ENCODE results near the gene PLXNA4. TPM values are rescaled to one million over a fixed set of nuclear protein-coding genes. Genes with fewer than 3 reads are reported as not detected.

PLXNA4 gene
- total RNA-seq, 4 donors from 2014 or later, result 4.8 to 19.7 (median 10.7) TPM

GRCh38 chr7:132406039-132406438, 170.2 kb downstream of the PLXNA4 start:
- Histone ChIP-seq H3K4me3 (no peak overlapping the region), H3K4me1 (peaks cover 0 to 45% (median 28%) of the 10 kb centered on the region in 3 donors), H3K9me3 (no peaks in the 10 kb centered on the region), H3K27ac (no peak overlapping the region), H3K27me3 (peaks cover 14% of the 10 kb centered on the region), H3K36me3 (no peaks in the 10 kb centered on the region)
- 78 to 84% methylated on average over 4 of the region's 4 CpGs for WGBS, 2 donors (ENCODE audit: low coverage in 1 of 2)
- TF ChIP-seq POLR2A (IDR thresholded peaks at IDR 0.05) (no peak), CTCF (IDR thresholded peaks at IDR 0.05) (no peak), EP300 (IDR thresholded peaks at IDR 0.05) (no peak), POLR2AphosphoS5 (IDR thresholded peaks at IDR 0.05) (no peak)
- no peak for ATAC-seq

- no peaks in the 10 kb centered on the region for H3K36me3 ChIP-seq
- TF ChIP-seq POLR2AphosphoS5 (IDR thresholded peaks at IDR 0.05) (no peak), EP300 (IDR thresholded peaks at IDR 0.05) (no peak), POLR2A (IDR thresholded peaks at IDR 0.05) (no peak), CTCF (IDR thresholded peaks at IDR 0.05) (no peak)
- no peak overlapping the region for H3K4me3 ChIP-seq
- no peaks in the 10 kb centered on the region for H3K9me3 ChIP-seq
- peaks cover 3% of the 10 kb centered on the region for H3K27me3 ChIP-seq
- peaks cover 0 to 47% (median 23%) of the 10 kb centered on the region in 3 donors for H3K4me1 ChIP-seq
- WGBS, 2 donors (ENCODE audit: low coverage in 1 of 2), result 79% methylated on average over 2 of the region's 3 CpGs; no CpG with 5 or more reads in 1 of the 2 donors
- H3K27ac ChIP-seq, result peak overlapping the region in 3 of 4 donors; percentile 78 to 83 (median 81)
- ATAC-seq, result no peak
These were observed 172.0 kb downstream of the PLXNA4 start for GRCh38 chr7:132404261-132404660.

- TF ChIP-seq POLR2A (IDR thresholded peaks at IDR 0.05) (no peak), EP300 (IDR thresholded peaks at IDR 0.05) (no peak), POLR2AphosphoS5 (IDR thresholded peaks at IDR 0.05) (no peak), CTCF (IDR thresholded peaks at IDR 0.05) (no peak)
- Histone ChIP-seq H3K36me3 (no peaks in the 10 kb centered on the region), H3K27ac (peak overlapping the region; percentile 54 to 83 (median 80)), H3K4me1 (peaks cover 0 to 54% (median 23%) of the 10 kb centered on the region in 3 donors), H3K9me3 (no peaks in the 10 kb centered on the region), H3K27me3 (no peaks in the 10 kb centered on the region), H3K4me3 (peak overlapping the region in 1 of 2 donors; percentile 2)
- ATAC-seq, result no peak
- 38 to 80% methylated on average over 2 to 3 of the region's 11 CpGs for WGBS, 2 donors (ENCODE audit: low coverage in 1 of 2)
These were observed 172.7 kb downstream of the PLXNA4 start for GRCh38 chr7:132403465-132404110.

GRCh38 chr7:132402751-132403245, 173.5 kb downstream of the PLXNA4 start:
- H3K9me3 ChIP-seq, result no peaks in the 10 kb centered on the region
- H3K36me3 ChIP-seq, result no peaks in the 10 kb centered on the region
- peaks cover 0 to 59% (median 23%) of the 10 kb centered on the region in 3 donors for H3K4me1 ChIP-seq
- peak; percentile 64 for ATAC-seq
- no peak overlapping the region for H3K4me3 ChIP-seq
- 38 to 75% methylated on average over 4 to 6 of the region's 8 CpGs for WGBS, 2 donors (ENCODE audit: low coverage in 1 of 2)
- TF ChIP-seq POLR2AphosphoS5 (IDR thresholded peaks at IDR 0.05) (peak; percentile 86), EP300 (IDR thresholded peaks at IDR 0.05) (no peak), POLR2A (IDR thresholded peaks at IDR 0.05) (no peak), CTCF (IDR thresholded peaks at IDR 0.05) (no peak)
- H3K27ac ChIP-seq, result peak overlapping the region; percentile 54 to 83 (median 80)
- no peaks in the 10 kb centered on the region for H3K27me3 ChIP-seq

- no peak overlapping the region for H3K4me3 ChIP-seq
- no peaks in the 10 kb centered on the region for H3K36me3 ChIP-seq
- H3K27ac ChIP-seq, result peak overlapping the region; percentile 26 to 83 (median 80)
- WGBS, 2 donors (ENCODE audit: low coverage in 1 of 2), result 39 to 84% methylated on average over 5 of the region's 5 CpGs
- ATAC-seq, result no peak
- H3K9me3 ChIP-seq, result no peaks in the 10 kb centered on the region
- TF ChIP-seq EP300 (IDR thresholded peaks at IDR 0.05), result no peak
- TF ChIP-seq CTCF (IDR thresholded peaks at IDR 0.05), result no peak
- TF ChIP-seq POLR2AphosphoS5 (IDR thresholded peaks at IDR 0.05), result no peak
- no peak for TF ChIP-seq POLR2A (IDR thresholded peaks at IDR 0.05)
- no peaks in the 10 kb centered on the region for H3K27me3 ChIP-seq
- peaks cover 0 to 59% (median 23%) of the 10 kb centered on the region in 3 donors for H3K4me1 ChIP-seq
These were observed 174.2 kb downstream of the PLXNA4 start for GRCh38 chr7:132402096-132402495.

All from gastroesophageal sphincter (tissue), 4 donors.